HepG2 (cell line): ENCODE results near the gene NAV3. TPM values are rescaled to one million over a fixed set of nuclear protein-coding genes. Genes with fewer than 3 reads are reported as not detected.

ENCODE experiments used
- ATAC-seq: fragments of 200-7000 bp; cut with Tn5 transposase; 3 replicates; pipeline ENCODE4 v1.9.1; 2020; ENCODE audit warnings: mild to moderate bottlenecking, moderate library complexity
- BruUV-seq: library from RNA; stranded (reverse); fragments of 400-500 nt; replicated peaks from 2 replicates; lab custom pipeline; 2021; lab: Mats Ljungman, UMichigan
- CTCF ChIA-PET: fragments of 300-600 bp; formaldehyde crosslinking; extraction: SDS; loops from one replicate; lab custom pipeline; 2021; ENCODE audit warnings: low total read pairs, inconsistent platforms, low intra/inter-chr PET ratio; lab: Yijun Ruan, JAX
- POLR2A ChIA-PET: fragments of 350-600 bp; sonication (Branson Sonifier 250); formaldehyde crosslinking; loops from one replicate; lab custom pipeline; 2020; ENCODE audit warnings: antibody characterized with exemption, inconsistent platforms; lab: Yijun Ruan, JAX
- DNase-seq: peaks from one replicate; pipeline ENCODE4 v3.0.0-alpha.2; 2015; ENCODE audit warnings: low spot score
- FAIRE-seq: peaks from 3 replicates; lab custom pipeline; 2011; peaks lifted over from hg19 to GRCh38; lab: Jason Lieb, UNC
- H2AFZ ChIP-seq: one replicate; pipeline ENCODE4 v1.6.1; 2011; ENCODE audit warnings: low read length, inconsistent platforms
- H3K27ac ChIP-seq: fragments of 300-600 bp; 3 replicates; pipeline ENCODE4 v1.8.0; 2011; ENCODE audit warnings: mixed run types, mild to moderate bottlenecking, mixed read lengths, low read length, inconsistent platforms; ENCODE audit not compliant: insufficient read depth; ENCODE audit errors: extremely low read length
- H3K27me3 ChIP-seq, 2 experiments: fragments of 200-600 bp in 1 of 2; 2 replicates in 1 of 2; 3 replicates in 1 of 2; pipeline versions ENCODE4 v1.6.0 to v1.8.0; 2011; ENCODE audit warnings: low read length in 2 of 2, mild to moderate bottlenecking in 2 of 2, moderate library complexity in 2 of 2, inconsistent platforms in 1 of 2; ENCODE audit not compliant: insufficient read depth in 2 of 2, control insufficient read depth in 1 of 2
- H3K36me3 ChIP-seq, 2 experiments: fragments of 200-600 bp in 1 of 2; replicated peaks in 1 of 2; 2 replicates in 1 of 2; 3 replicates in 1 of 2; pipeline versions ENCODE4 v1.5.1 to v1.8.0; 2011; ENCODE audit warnings: low read length in 2 of 2, inconsistent platforms in 1 of 2; ENCODE audit not compliant: insufficient read depth in 2 of 2, control insufficient read depth in 1 of 2
- H3K4me1 ChIP-seq: 2 replicates; pipeline ENCODE4 v1.5.1; 2012; ENCODE audit warnings: low read length, inconsistent platforms; ENCODE audit not compliant: insufficient read depth
- H3K4me2 ChIP-seq: 2 replicates; pipeline ENCODE4 v1.6.0; 2011; ENCODE audit warnings: low read depth, low read length, inconsistent platforms
- H3K4me3 ChIP-seq, 3 experiments: fragments of 200-600 bp in 1 of 3; sonication (generic), shearing (Covaris generic) in 1 of 3; replicated peaks in 1 of 3; 2 replicates each; pipeline ENCODE4 v1.5.1; 2011 to 2016; ENCODE audit warnings: low read length in 3 of 3, inconsistent platforms in 2 of 3, low read depth in 2 of 3, mild to moderate bottlenecking in 2 of 3, control low read depth in 1 of 3, mixed read lengths in 1 of 3; ENCODE audit not compliant: insufficient read depth in 1 of 3
- H3K79me2 ChIP-seq: one replicate; pipeline ENCODE4 v1.6.1; 2011; ENCODE audit warnings: low read length, inconsistent platforms; ENCODE audit not compliant: insufficient read depth
- H3K9ac ChIP-seq: 2 replicates; pipeline ENCODE4 v1.6.0; 2011; ENCODE audit warnings: mild to moderate bottlenecking, low read depth, low read length, inconsistent platforms; ENCODE audit not compliant: insufficient read depth
- H3K9me3 ChIP-seq: 2 replicates; pipeline ENCODE4 v1.5.1; 2012; ENCODE audit warnings: mild to moderate bottlenecking, low read length
- H4K20me1 ChIP-seq: 2 replicates; pipeline ENCODE4 v1.6.0; 2011; ENCODE audit warnings: inconsistent platforms, mild to moderate bottlenecking, low read length, moderate library complexity; ENCODE audit not compliant: insufficient read depth
- ATM ChIP-seq: fragments of 450-650 bp; IDR thresholded peaks from 2 replicates; pipeline ENCODE4 v1.7.1; 2017; ENCODE audit warnings: mild to moderate bottlenecking, borderline replicate concordance
- CREB1 ChIP-seq, 2 experiments: fragments of 450-650 bp in 1 of 2; IDR thresholded peaks; 2 replicates each; pipeline ENCODE4 v1.6.1; 2016 to 2017; ENCODE audit warnings: control low read depth in 1 of 2, mild to moderate bottlenecking in 1 of 2, missing compliant biosample characterization in 1 of 2, missing genetic modification characterization in 1 of 2
- EZH2 ChIP-seq: conservative IDR thresholded peaks from 2 replicates; pipeline ENCODE4 v1.6.1; 2012; ENCODE audit warnings: mild to moderate bottlenecking, low read depth, low read length, moderate library complexity
- FIP1L1 ChIP-seq: fragments of 200-400 bp; formaldehyde crosslinking; IDR thresholded peaks from 2 replicates; pipeline ENCODE4 v1.6.1; 2018; ENCODE audit warnings: low read depth, mild to moderate bottlenecking, low read length, moderate library complexity, borderline replicate concordance; ENCODE audit not compliant: insufficient read depth
- JUND ChIP-seq: sonication (generic); formaldehyde crosslinking; IDR thresholded peaks from 2 replicates; pipeline ENCODE4 v1.8.0; 2022; ENCODE audit warnings: mild to moderate bottlenecking, missing genetic modification reagents
- MXI1 ChIP-seq: IDR thresholded peaks from 3 replicates; pipeline ENCODE4 v1.6.1; 2012; ENCODE audit warnings: low read depth, low read length, inconsistent platforms, borderline replicate concordance
- TRIM24 ChIP-seq: sonication (generic); formaldehyde crosslinking; IDR thresholded peaks from 2 replicates; pipeline ENCODE4 v1.8.0; 2022; ENCODE audit warnings: mild to moderate bottlenecking, missing genetic modification reagents
- ZFYVE20 ChIP-seq: sonication (generic); formaldehyde crosslinking; IDR thresholded peaks from 2 replicates; pipeline ENCODE4 v1.8.0; 2023; ENCODE audit warnings: low read depth, mild to moderate bottlenecking, moderate library complexity, missing genetic modification reagents, borderline replicate concordance
- ZNF230 ChIP-seq: sonication (generic); formaldehyde crosslinking; IDR thresholded peaks from 2 replicates; pipeline ENCODE4 v1.4.0; 2020; ENCODE audit warnings: mild to moderate bottlenecking, missing genetic modification reagents
- ZNF282 ChIP-seq: fragments of 450-650 bp; IDR thresholded peaks from 2 replicates; pipeline ENCODE4 v1.6.1; 2018; ENCODE audit not compliant: partially characterized antibody
- ZNF343 ChIP-seq: sonication (generic); formaldehyde crosslinking; IDR thresholded peaks from 2 replicates; pipeline ENCODE4 v1.4.0; 2020; ENCODE audit warnings: mild to moderate bottlenecking, missing genetic modification reagents
- ZNF816 ChIP-seq: sonication (generic); formaldehyde crosslinking; IDR thresholded peaks from 2 replicates; pipeline ENCODE4 v1.8.0; 2022; ENCODE audit warnings: missing genetic modification reagents, mild to moderate bottlenecking, borderline replicate concordance
- WGBS: methylation state at CpG from one replicate; pipeline ENCODE4 v1.1.6; 2017; ENCODE audit warnings: low lambda C conversion rate; 5-methylcytosine and 5-hydroxymethylcytosine counted together
- in situ Hi-C: cut with HindIII; loops from 2 replicates; pipeline ENCODE4 v1.10.0; 2017; ENCODE audit warnings: low pct_unique_long_range_greater_than_20kb; ENCODE audit not compliant: extremely low pct_ligation_motif_present
- intact Hi-C: fragments of 100-400 bp; cut with micrococcal nuclease; formaldehyde crosslinking; loops from one replicate; pipeline ENCODE4 v1.10.0; 2022; ENCODE audit not compliant: unreplicated experiment
- polyA plus RNA-seq, 8 experiments: library from polyadenylated mRNA; depleted of rRNA in 3 of 8; stranded (reverse) in 7 of 8; unstranded in 1 of 8; fragments of >200 nt; fragmentation: Illumina TruSeq in 4 of 8; extraction: Trizol in 4 of 8; gene quantifications; 2 replicates each; pipeline versions ENCODE4 v1.2.1 to v1.2.3, GENCODE V29; 2011 to 2016; ENCODE audit warnings: low read depth in 4 of 8, missing spikeins in 1 of 8, mixed read lengths in 1 of 8; ENCODE audit not compliant: insufficient read depth in 1 of 8
- total RNA-seq, 5 experiments: library from RNA; depleted of rRNA; stranded (reverse); fragments of >200 nt; fragmentation: Illumina TruSeq; extraction: Trizol; gene quantifications; 2 replicates each; pipeline ENCODE4 v1.2.3, GENCODE V29; 2016; ENCODE audit warnings: low read depth in 1 of 5
- TF ChIP-seq, protein P1 (sequence below): sonication (generic); formaldehyde crosslinking; IDR thresholded peaks from 2 replicates; pipeline ENCODE4 v1.4.0; 2020; ENCODE audit warnings: missing genetic modification reagents
- TF ChIP-seq, protein P2 (sequence below): sonication (generic); formaldehyde crosslinking; IDR thresholded peaks from 2 replicates; pipeline ENCODE4 v1.4.0; 2020; ENCODE audit warnings: missing genetic modification reagents, borderline replicate concordance
- TF ChIP-seq, protein P3 (sequence below): sonication (generic); formaldehyde crosslinking; IDR thresholded peaks from 2 replicates; pipeline ENCODE4 v1.9.0; 2021; ENCODE audit warnings: missing genetic modification reagents, borderline replicate concordance

The NAV3 gene
- total and polyA plus RNA-seq, 2 of the 13 experiments (the other 11 are each of a cell fraction or from before 2014, with no cell fraction given) = 0.01 to 0.18 TPM

DNA sequence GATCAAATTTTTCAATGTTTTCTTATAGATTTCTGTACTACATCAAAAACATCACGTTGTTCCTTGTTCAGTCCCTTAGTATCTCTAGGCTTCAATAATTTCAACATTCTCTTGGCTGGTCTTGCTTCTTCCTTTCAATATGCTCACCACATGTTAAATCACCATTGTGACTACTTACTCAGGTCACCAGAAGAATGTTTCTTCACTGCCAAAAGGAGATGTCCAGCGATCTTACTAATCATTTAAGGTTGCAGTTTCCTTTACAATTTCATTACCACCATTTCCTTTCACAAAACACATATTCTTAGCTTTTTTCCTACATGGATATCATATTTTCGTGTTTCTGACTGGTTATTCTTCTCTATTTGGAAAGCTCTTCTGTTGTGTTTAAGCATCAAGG, 363.8 kb downstream of the NAV3 start (continued):
- TF ChIP-seq, protein P1, sequence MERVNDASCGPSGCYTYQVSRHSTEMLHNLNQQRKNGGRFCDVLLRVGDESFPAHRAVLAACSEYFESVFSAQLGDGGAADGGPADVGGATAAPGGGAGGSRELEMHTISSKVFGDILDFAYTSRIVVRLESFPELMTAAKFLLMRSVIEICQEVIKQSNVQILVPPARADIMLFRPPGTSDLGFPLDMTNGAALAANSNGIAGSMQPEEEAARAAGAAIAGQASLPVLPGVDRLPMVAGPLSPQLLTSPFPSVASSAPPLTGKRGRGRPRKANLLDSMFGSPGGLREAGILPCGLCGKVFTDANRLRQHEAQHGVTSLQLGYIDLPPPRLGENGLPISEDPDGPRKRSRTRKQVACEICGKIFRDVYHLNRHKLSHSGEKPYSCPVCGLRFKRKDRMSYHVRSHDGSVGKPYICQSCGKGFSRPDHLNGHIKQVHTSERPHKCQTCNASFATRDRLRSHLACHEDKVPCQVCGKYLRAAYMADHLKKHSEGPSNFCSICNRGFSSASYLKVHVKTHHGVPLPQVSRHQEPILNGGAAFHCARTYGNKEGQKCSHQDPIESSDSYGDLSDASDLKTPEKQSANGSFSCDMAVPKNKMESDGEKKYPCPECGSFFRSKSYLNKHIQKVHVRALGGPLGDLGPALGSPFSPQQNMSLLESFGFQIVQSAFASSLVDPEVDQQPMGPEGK = no peak
- TF ChIP-seq ZNF282 (no peak), TRIM24 (CRISPR knock-in tag) (no peak)

DNA sequence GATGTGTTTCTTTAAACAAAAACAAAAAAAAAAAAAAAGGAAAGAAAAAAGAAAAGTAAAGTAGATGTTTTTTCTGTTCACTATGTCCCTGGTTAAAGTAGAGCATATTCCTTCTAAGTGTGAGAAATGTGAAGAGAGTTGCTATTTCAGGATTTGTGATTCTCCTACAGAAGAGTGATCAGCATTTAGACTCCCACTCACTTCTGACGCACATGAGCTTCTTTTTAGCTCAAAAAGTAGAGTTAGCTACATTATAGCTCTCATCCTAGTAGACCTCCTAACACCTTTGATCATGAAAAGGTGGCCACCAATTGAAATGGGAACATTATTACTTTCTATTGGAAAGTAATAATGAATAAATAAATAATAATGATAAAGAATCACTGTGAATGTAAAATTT, 368.2 kb downstream of the NAV3 start:
- no peak for FAIRE-seq
- no peak overlapping the region for H3K4me3 ChIP-seq
- no TSS peak for BruUV-seq
- 89% methylated on average over 1 of the region's 1 CpG for WGBS
- H3K4me1 ChIP-seq = no peaks in the 10 kb centered on the region
- intact Hi-C loops = no loop called here
- H3K79me2 ChIP-seq = no peaks in the 10 kb centered on the region
- H2AFZ ChIP-seq = no peak overlapping the region
- ChIA-PET CTCF (no interaction called here), POLR2A (no interaction called here)
- no peak overlapping the region for H3K4me2 ChIP-seq
- TF ChIP-seq ZFYVE20 (no peak), EZH2 (no peak), ZNF343 (no peak), ATM (no peak), MXI1 (no peak), ZNF816 (CRISPR knock-in tag) (no peak), CREB1 (IDR thresholded peaks at IDR 0.05) (no peak), CREB1 (CRISPR knock-in tag; IDR thresholded peaks at IDR 0.05) (no peak), ZNF230 (CRISPR knock-in tag) (no peak), JUND (no peak), FIP1L1 (no peak)
- TF ChIP-seq, protein P2, sequence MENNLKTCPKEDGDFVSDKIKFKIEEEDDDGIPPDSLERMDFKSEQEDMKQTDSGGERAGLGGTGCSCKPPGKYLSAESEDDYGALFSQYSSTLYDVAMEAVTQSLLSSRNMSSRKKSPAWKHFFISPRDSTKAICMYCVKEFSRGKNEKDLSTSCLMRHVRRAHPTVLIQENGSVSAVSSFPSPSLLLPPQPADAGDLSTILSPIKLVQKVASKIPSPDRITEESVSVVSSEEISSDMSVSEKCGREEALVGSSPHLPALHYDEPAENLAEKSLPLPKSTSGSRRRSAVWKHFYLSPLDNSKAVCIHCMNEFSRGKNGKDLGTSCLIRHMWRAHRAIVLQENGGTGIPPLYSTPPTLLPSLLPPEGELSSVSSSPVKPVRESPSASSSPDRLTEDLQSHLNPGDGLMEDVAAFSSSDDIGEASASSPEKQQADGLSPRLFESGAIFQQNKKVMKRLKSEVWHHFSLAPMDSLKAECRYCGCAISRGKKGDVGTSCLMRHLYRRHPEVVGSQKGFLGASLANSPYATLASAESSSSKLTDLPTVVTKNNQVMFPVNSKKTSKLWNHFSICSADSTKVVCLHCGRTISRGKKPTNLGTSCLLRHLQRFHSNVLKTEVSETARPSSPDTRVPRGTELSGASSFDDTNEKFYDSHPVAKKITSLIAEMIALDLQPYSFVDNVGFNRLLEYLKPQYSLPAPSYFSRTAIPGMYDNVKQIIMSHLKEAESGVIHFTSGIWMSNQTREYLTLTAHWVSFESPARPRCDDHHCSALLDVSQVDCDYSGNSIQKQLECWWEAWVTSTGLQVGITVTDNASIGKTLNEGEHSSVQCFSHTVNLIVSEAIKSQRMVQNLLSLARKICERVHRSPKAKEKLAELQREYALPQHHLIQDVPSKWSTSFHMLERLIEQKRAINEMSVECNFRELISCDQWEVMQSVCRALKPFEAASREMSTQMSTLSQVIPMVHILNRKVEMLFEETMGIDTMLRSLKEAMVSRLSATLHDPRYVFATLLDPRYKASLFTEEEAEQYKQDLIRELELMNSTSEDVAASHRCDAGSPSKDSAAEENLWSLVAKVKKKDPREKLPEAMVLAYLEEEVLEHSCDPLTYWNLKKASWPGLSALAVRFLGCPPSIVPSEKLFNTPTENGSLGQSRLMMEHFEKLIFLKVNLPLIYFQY (CRISPR knock-in tag) = no peak
- TF ChIP-seq, protein P3, sequence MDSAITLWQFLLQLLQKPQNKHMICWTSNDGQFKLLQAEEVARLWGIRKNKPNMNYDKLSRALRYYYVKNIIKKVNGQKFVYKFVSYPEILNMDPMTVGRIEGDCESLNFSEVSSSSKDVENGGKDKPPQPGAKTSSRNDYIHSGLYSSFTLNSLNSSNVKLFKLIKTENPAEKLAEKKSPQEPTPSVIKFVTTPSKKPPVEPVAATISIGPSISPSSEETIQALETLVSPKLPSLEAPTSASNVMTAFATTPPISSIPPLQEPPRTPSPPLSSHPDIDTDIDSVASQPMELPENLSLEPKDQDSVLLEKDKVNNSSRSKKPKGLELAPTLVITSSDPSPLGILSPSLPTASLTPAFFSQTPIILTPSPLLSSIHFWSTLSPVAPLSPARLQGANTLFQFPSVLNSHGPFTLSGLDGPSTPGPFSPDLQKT (CRISPR knock-in tag) = no peak
- H4K20me1 ChIP-seq = no peaks in the 10 kb centered on the region
- no peak for ATAC-seq
- in situ Hi-C loops = no loop called here
- H3K27ac ChIP-seq = no peak overlapping the region
- H3K9ac ChIP-seq = no peak overlapping the region
- H3K9me3 ChIP-seq = no peaks in the 10 kb centered on the region
- no peaks in the 10 kb centered on the region for H3K36me3 ChIP-seq
- DNase-seq = no peak
- H3K27me3 ChIP-seq = no peaks in the 10 kb centered on the region
